Neural progenitor cell (in vitro differentiated cells): ENCODE measurements around the gene MESD.

Source experiments
- EZH2phosphoT487 ChIP-seq: fragments of 200-600 bp; sonication (generic); IDR thresholded peaks from 2 replicates; pipeline ENCODE4 v1.6.1; 2017; ENCODE audit warnings: antibody characterized with exemption
- TF ChIP-seq, protein P1 (sequence below): fragments of 200-600 bp; sonication (generic); IDR thresholded peaks from 2 replicates; pipeline ENCODE4 v1.5.1; 2017; ENCODE audit warnings: antibody characterized with exemption, mild to moderate bottlenecking

DNA sequence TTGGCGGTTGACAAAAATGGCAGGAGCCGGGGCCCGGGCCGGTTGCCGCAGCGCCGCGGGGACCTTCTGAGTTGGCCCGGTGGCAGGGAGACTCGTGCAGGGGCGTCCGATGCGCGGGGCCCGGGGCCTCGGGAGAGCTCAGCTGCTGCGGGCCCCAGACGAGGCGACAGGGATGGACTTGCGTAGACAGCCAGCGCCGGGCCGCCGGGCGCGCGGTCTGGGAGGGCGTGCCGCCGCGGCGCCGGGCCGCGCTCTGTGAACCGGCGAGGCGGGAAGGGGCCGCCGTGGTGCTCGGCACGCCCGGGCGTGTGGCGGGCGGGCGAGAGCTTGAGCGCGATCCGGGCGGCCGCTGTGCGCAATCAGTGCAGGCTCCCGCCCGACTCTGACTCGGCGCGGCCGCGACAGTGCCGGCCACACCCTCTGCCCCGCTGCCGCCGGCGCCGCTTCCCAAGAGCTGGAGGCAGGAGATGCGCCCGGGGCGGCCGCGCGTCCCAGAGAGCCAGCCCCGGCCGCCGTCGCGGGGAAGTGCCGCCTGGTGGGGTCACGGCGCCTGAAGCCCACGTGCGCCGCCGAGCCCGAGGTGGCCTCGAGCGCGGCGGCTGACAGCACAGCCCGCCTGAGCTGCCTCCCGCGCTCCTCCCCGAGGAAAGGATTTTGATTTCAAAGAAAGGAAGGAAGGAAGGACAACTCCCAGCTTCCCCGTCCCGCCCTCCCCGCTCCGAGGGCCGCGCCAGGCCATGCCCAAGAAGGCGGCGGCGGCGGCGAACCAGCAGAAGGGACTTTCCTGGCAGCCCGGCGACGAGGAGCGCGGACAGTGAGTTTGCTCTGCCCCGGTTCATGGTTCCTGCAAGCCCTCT, 11.8 kb upstream of the MESD start:
- TF ChIP-seq, protein P1, sequence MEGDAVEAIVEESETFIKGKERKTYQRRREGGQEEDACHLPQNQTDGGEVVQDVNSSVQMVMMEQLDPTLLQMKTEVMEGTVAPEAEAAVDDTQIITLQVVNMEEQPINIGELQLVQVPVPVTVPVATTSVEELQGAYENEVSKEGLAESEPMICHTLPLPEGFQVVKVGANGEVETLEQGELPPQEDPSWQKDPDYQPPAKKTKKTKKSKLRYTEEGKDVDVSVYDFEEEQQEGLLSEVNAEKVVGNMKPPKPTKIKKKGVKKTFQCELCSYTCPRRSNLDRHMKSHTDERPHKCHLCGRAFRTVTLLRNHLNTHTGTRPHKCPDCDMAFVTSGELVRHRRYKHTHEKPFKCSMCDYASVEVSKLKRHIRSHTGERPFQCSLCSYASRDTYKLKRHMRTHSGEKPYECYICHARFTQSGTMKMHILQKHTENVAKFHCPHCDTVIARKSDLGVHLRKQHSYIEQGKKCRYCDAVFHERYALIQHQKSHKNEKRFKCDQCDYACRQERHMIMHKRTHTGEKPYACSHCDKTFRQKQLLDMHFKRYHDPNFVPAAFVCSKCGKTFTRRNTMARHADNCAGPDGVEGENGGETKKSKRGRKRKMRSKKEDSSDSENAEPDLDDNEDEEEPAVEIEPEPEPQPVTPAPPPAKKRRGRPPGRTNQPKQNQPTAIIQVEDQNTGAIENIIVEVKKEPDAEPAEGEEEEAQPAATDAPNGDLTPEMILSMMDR = no peak
- TF ChIP-seq EZH2phosphoT487 = no peak
